Measurements from ENCODE around the gene CABP7. TPM values are rescaled to one million over a fixed set of nuclear protein-coding genes. Genes with fewer than 3 reads are reported as not detected.

The CABP7 gene
- total and polyA plus RNA-seq, 2 donors (not counting 3 experiments of a cell fraction or from before 2014, with no cell fraction given): not detected

DNA sequence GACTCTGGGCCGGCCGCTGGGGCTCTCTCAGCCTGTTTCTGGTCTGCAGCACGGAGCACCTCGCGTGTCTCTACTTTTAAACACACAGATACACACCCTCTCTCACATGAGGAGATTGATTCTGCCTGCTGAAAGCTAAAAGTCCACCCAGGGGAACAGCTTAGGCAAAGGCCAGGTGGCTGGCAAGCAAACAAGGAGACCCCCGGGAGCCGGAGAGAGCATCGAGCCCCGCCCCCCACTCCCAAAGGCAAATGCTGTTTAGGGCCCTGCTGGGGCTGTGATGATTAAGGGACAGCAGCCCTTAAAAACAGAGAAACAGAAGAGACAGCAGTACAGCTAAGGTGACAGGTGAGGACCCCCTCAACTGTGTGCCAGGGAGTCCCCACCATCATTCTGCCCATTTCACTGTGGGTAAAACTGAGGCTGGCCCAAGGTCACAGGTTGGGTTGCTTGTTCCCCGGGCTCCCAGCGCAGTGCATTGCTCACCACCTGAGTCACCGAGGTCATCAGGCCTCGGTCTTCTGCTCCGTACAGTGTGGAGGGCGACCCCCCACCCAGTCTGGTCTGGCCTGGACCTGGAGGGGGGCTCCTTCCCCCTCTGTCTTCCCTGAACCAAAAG is 6.8 kb downstream of the CABP7 start:
- FAIRE-seq (no peak), DNase-seq (ENCODE audit: low read depth, low spot score) (no peak)
- dilution Hi-C loops (cut with MboI; ENCODE audit: extremely low pct_ligation_motif_present, low sequenced_read_pairs) (no loop called here), intact Hi-C loops (cut with micrococcal nuclease) (loop anchor here (1.0 to 5.0 kb wide), 2 partner anchors 281 to 363 kb away; no protein-coding TSS in a partner anchor)
- Histone ChIP-seq H3K4me2 (ENCODE audit: insufficient read depth, low read length) (no peak overlapping the region), H2AFZ (ENCODE audit: low read depth, low read length) (no peak overlapping the region), H3K79me2 (ENCODE audit: control insufficient read depth, insufficient read depth, low read length) (no peaks in the 10 kb centered on the region), H3K27ac (ENCODE audit: insufficient read depth, low read depth, low read length) (no peak overlapping the region), H4K20me1 (replicated peaks; ENCODE audit: control insufficient read depth, extremely low read depth, insufficient read depth, low read length) (no peaks in the 10 kb centered on the region), H3K9me1 (replicated peaks; ENCODE audit: control insufficient read depth, extremely low read depth, insufficient read depth, low read length) (no peaks in the 10 kb centered on the region), H3K9ac (replicated peaks; ENCODE audit: extremely low read depth, insufficient read depth, low read length) (no peak overlapping the region), H3K4me3 (replicated peaks in 1 of 3; ENCODE audit: insufficient read depth in 1 of 3, low read depth in 1 of 3, low read length in 3 of 3) (no peak overlapping the region), H3K27me3 (ENCODE audit: control insufficient read depth in 2 of 2, insufficient read depth in 2 of 2, low read length in 2 of 2) (peaks cover 0 to under 1% of the 10 kb centered on the region in 2 experiments), H3K4me1 (ENCODE audit: control insufficient read depth, extremely low read depth, insufficient read depth, low read length) (no peaks in the 10 kb centered on the region), H3K9me3 (replicated peaks; ENCODE audit: control insufficient read depth, insufficient read depth, low read length) (no peaks in the 10 kb centered on the region), H3K36me3 (ENCODE audit: control insufficient read depth in 2 of 2, extremely low read depth in 1 of 2, insufficient read depth in 2 of 2, low read length in 2 of 2) (peaks cover 0 to 2% of the 10 kb centered on the region in 2 experiments)
- BruUV-seq (replicated peaks): no TSS peak
- ChIA-PET POLR2A (no interaction called here), CTCF (interaction anchor here (0.6 to 2.2 kb wide), 8 partner anchors 91 to 362 kb away, joined by 3 to 26 read pairs (median 4); no protein-coding TSS in a partner anchor)
- TF ChIP-seq POLR2AphosphoS5 (IDR thresholded peaks at IDR 0.05; ENCODE audit: insufficient read depth, low read depth, low read length): no peak
- TF ChIP-seq JUN (IDR thresholded peaks at IDR 0.05; ENCODE audit: borderline replicate concordance, insufficient read depth, insufficient read length, low read depth): no peak
- TF ChIP-seq, protein P1, sequence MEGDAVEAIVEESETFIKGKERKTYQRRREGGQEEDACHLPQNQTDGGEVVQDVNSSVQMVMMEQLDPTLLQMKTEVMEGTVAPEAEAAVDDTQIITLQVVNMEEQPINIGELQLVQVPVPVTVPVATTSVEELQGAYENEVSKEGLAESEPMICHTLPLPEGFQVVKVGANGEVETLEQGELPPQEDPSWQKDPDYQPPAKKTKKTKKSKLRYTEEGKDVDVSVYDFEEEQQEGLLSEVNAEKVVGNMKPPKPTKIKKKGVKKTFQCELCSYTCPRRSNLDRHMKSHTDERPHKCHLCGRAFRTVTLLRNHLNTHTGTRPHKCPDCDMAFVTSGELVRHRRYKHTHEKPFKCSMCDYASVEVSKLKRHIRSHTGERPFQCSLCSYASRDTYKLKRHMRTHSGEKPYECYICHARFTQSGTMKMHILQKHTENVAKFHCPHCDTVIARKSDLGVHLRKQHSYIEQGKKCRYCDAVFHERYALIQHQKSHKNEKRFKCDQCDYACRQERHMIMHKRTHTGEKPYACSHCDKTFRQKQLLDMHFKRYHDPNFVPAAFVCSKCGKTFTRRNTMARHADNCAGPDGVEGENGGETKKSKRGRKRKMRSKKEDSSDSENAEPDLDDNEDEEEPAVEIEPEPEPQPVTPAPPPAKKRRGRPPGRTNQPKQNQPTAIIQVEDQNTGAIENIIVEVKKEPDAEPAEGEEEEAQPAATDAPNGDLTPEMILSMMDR (IDR thresholded peaks at IDR 0.05; ENCODE audit: extremely low read depth in 1 of 2, insufficient read depth in 1 of 2, low read depth in 1 of 2, low read length in 2 of 2): no peak
- TF ChIP-seq, protein P2, sequence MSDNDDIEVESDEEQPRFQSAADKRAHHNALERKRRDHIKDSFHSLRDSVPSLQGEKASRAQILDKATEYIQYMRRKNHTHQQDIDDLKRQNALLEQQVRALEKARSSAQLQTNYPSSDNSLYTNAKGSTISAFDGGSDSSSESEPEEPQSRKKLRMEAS (IDR thresholded peaks at IDR 0.05; ENCODE audit: insufficient read depth, insufficient read length): no peak
- TF ChIP-seq FOS (IDR thresholded peaks at IDR 0.05; ENCODE audit: borderline replicate concordance, insufficient read depth, low read length): no peak
- no peak for TF ChIP-seq MYC (IDR thresholded peaks at IDR 0.05; ENCODE audit: low read depth, low read length)
- no peak for TF ChIP-seq EZH2 (IDR thresholded peaks at IDR 0.05; ENCODE audit: borderline replicate concordance, low read depth, low read length, severe bottlenecking)
- TF ChIP-seq GATA2 (IDR thresholded peaks at IDR 0.05; ENCODE audit: insufficient read depth, insufficient read length, low read depth, low read length): no peak

Data from endothelial cell of umbilical vein (primary cell).